Osteocyte (in vitro differentiated cells): ENCODE results near the gene HRH4. TPM values are rescaled to one million over a fixed set of nuclear protein-coding genes. Genes with fewer than 3 reads are reported as not detected.

Experiments used
- DNase-seq: peaks from one replicate; pipeline ENCODE4 v3.0.0; 2021; ENCODE audit warnings: mixed read lengths; ENCODE audit not compliant: unreplicated experiment; ENCODE audit errors: extremely low spot score
- H3K27ac Mint-ChIP-seq: one replicate; pipeline ENCODE4 v1.8.0; 2021; ENCODE audit warnings: mild to moderate bottlenecking, mixed read lengths; ENCODE audit not compliant: unreplicated experiment
- H3K27me3 Mint-ChIP-seq: one replicate; pipeline ENCODE4 v1.8.0; 2021; ENCODE audit warnings: mixed read lengths; ENCODE audit not compliant: unreplicated experiment
- H3K36me3 Mint-ChIP-seq: one replicate; pipeline ENCODE4 v1.8.0; 2021; ENCODE audit warnings: mixed read lengths; ENCODE audit not compliant: unreplicated experiment
- H3K4me1 Mint-ChIP-seq: one replicate; pipeline ENCODE4 v1.8.0; 2021; ENCODE audit warnings: mixed read lengths; ENCODE audit not compliant: unreplicated experiment
- H3K4me3 Mint-ChIP-seq: one replicate; pipeline ENCODE4 v1.8.0; 2021; ENCODE audit warnings: mild to moderate bottlenecking, moderate library complexity, mixed read lengths; ENCODE audit not compliant: unreplicated experiment
- H3K9me3 Mint-ChIP-seq: one replicate; pipeline ENCODE4 v1.8.0; 2021; ENCODE audit warnings: mixed read lengths; ENCODE audit not compliant: unreplicated experiment
- CTCF ChIP-seq: fragments of 200-600 bp; sonication (generic); IDR thresholded peaks from 2 replicates; pipeline ENCODE4 v1.5.0; 2021; ENCODE audit warnings: antibody characterized with exemption, mild to moderate bottlenecking, moderate library complexity
- total RNA-seq: library from RNA; stranded (reverse); gene quantifications from 2 replicates; pipeline ENCODE4 v1.2.1, GENCODE V29; 2021

The HRH4 gene
- total RNA-seq, 1 donor from 2014 or later = not detected

GRCh38 chr18:24494586-24494985 is 34.1 kb downstream of the HRH4 start:
- TF ChIP-seq CTCF = no peak
- H3K27ac Mint-ChIP-seq = no peak overlapping the region
- no peak for DNase-seq
- peaks cover 9% of the 10 kb centered on the region for H3K4me1 Mint-ChIP-seq
- no peaks in the 10 kb centered on the region for H3K36me3 Mint-ChIP-seq
- H3K4me3 Mint-ChIP-seq = no peak overlapping the region
- peaks cover 9% of the 10 kb centered on the region for H3K9me3 Mint-ChIP-seq
- H3K27me3 Mint-ChIP-seq = peaks cover 3% of the 10 kb centered on the region

- no peaks in the 10 kb centered on the region for H3K36me3 Mint-ChIP-seq
- peaks cover 9% of the 10 kb centered on the region for H3K9me3 Mint-ChIP-seq
- no peak overlapping the region for H3K27ac Mint-ChIP-seq
- no peak for TF ChIP-seq CTCF
- no peak overlapping the region for H3K4me3 Mint-ChIP-seq
- DNase-seq = no peak
- peaks cover 4% of the 10 kb centered on the region for H3K4me1 Mint-ChIP-seq
- peaks cover 7% of the 10 kb centered on the region for H3K27me3 Mint-ChIP-seq
Measured at GRCh38 chr18:24497031-24497754, 36.8 kb downstream of the HRH4 start.

GRCh38 chr18:24499814-24500213 is 39.4 kb downstream of the HRH4 start:
- Mint-ChIP-seq H3K4me1 (no peaks in the 10 kb centered on the region), H3K27ac (no peak overlapping the region), H3K27me3 (peaks cover 10% of the 10 kb centered on the region), H3K4me3 (no peak overlapping the region), H3K9me3 (no peaks in the 10 kb centered on the region), H3K36me3 (no peaks in the 10 kb centered on the region)
- no peak for TF ChIP-seq CTCF
- no peak for DNase-seq

GRCh38 chr18:24500217-24500616 is 39.8 kb downstream of the HRH4 start:
- no peaks in the 10 kb centered on the region for H3K36me3 Mint-ChIP-seq
- no peak overlapping the region for H3K27ac Mint-ChIP-seq
- no peak for TF ChIP-seq CTCF
- H3K4me1 Mint-ChIP-seq = no peaks in the 10 kb centered on the region
- H3K27me3 Mint-ChIP-seq = peaks cover 8% of the 10 kb centered on the region
- no peak for DNase-seq
- H3K9me3 Mint-ChIP-seq = no peaks in the 10 kb centered on the region
- H3K4me3 Mint-ChIP-seq = no peak overlapping the region

GRCh38 chr18:24500766-24501165 is 40.3 kb downstream of the HRH4 start:
- no peak overlapping the region for H3K27ac Mint-ChIP-seq
- no peaks in the 10 kb centered on the region for H3K36me3 Mint-ChIP-seq
- no peaks in the 10 kb centered on the region for H3K9me3 Mint-ChIP-seq
- H3K4me1 Mint-ChIP-seq = no peaks in the 10 kb centered on the region
- no peak for DNase-seq
- peaks cover 9% of the 10 kb centered on the region for H3K27me3 Mint-ChIP-seq
- no peak for TF ChIP-seq CTCF
- H3K4me3 Mint-ChIP-seq = no peak overlapping the region
